ENCODE results near the gene UNC93B1. TPM values are rescaled to one million over a fixed set of nuclear protein-coding genes. Genes with fewer than 3 reads are reported as not detected.
"Not testable (repeated sequence)": the region's sequence is repeated elsewhere in the genome, so short reads cannot be mapped to it uniquely, and the experiment has no call there.

UNC93B1 gene
- total and polyA plus RNA-seq, 7 donors, result 1.9 to 5.9 (median 4.5) TPM

- H3K27me3 ChIP-seq (ENCODE audit: insufficient read depth in 3 of 3, low read length in 2 of 3); H3K27ac ChIP-seq; ATAC-seq; H3K36me3 ChIP-seq (ENCODE audit: insufficient read depth in 1 of 2, low read depth in 1 of 2); DNase-seq; H3K9me3 ChIP-seq; H3K4me3 ChIP-seq; H3K4me1 ChIP-seq; intact Hi-C loops (cut with DNase I): not testable (repeated sequence)
- WGBS, 3 donors, result 79 to 83% (median 82%) methylated on average over 12 of the region's 12 CpGs
Observed at GRCh38 chr11:67974746-67975145, 29.2 kb downstream of the UNC93B1 start.

GRCh38 chr11:67965830-67966348 is 38.0 kb downstream of the UNC93B1 start:
- H3K36me3 ChIP-seq (ENCODE audit: insufficient read depth in 1 of 2, low read depth in 1 of 2); H3K4me1 ChIP-seq; H3K27me3 ChIP-seq (ENCODE audit: insufficient read depth in 3 of 3, low read length in 2 of 3); DNase-seq; intact Hi-C loops (cut with DNase I); H3K9me3 ChIP-seq; ATAC-seq; H3K4me3 ChIP-seq; H3K27ac ChIP-seq: not testable (repeated sequence)
- 87 to 92% (median 89%) methylated on average over 19 of the region's 19 CpGs for WGBS, 3 donors

GRCh38 chr11:67964746-67965145 is 39.2 kb downstream of the UNC93B1 start:
- ATAC-seq; H3K4me3 ChIP-seq; DNase-seq; H3K36me3 ChIP-seq (ENCODE audit: insufficient read depth in 1 of 2, low read depth in 1 of 2); H3K4me1 ChIP-seq; H3K27ac ChIP-seq; H3K9me3 ChIP-seq; intact Hi-C loops (cut with DNase I); H3K27me3 ChIP-seq (ENCODE audit: insufficient read depth in 3 of 3, low read length in 2 of 3): not testable (repeated sequence)

GRCh38 chr11:67963879-67964278 is 40.0 kb downstream of the UNC93B1 start:
- H3K9me3 ChIP-seq; H3K4me1 ChIP-seq; intact Hi-C loops (cut with DNase I); DNase-seq; H3K36me3 ChIP-seq (ENCODE audit: insufficient read depth in 1 of 2, low read depth in 1 of 2); H3K27me3 ChIP-seq (ENCODE audit: insufficient read depth in 3 of 3, low read length in 2 of 3); H3K4me3 ChIP-seq; ATAC-seq; H3K27ac ChIP-seq: not testable (repeated sequence)
- WGBS, 3 donors, result 34 to 49% (median 42%) methylated on average over 6 of the region's 6 CpGs

- H3K27me3 ChIP-seq (ENCODE audit: insufficient read depth in 3 of 3, low read length in 2 of 3); H3K27ac ChIP-seq; ATAC-seq; DNase-seq; H3K9me3 ChIP-seq; intact Hi-C loops (cut with DNase I); H3K36me3 ChIP-seq (ENCODE audit: insufficient read depth in 1 of 2, low read depth in 1 of 2); H3K4me3 ChIP-seq; H3K4me1 ChIP-seq: not testable (repeated sequence)
- 62 to 75% (median 69%) methylated on average over 7 to 16 of the region's 16 CpGs for WGBS, 3 donors
Observed at GRCh38 chr11:67963217-67963616, 40.7 kb downstream of the UNC93B1 start.

GRCh38 chr11:67956236-67956635 is 47.7 kb downstream of the UNC93B1 start:
- H3K27ac ChIP-seq; H3K9me3 ChIP-seq; intact Hi-C loops (cut with DNase I); H3K36me3 ChIP-seq (ENCODE audit: insufficient read depth in 1 of 2, low read depth in 1 of 2); H3K4me1 ChIP-seq; DNase-seq; H3K4me3 ChIP-seq; ATAC-seq; H3K27me3 ChIP-seq (ENCODE audit: insufficient read depth in 3 of 3, low read length in 2 of 3): not testable (repeated sequence)
- 40 to 62% (median 46%) methylated on average over 6 of the region's 6 CpGs for WGBS, 3 donors

- intact Hi-C loops (cut with DNase I), result not testable (repeated sequence)
Observed at GRCh38 chr11:67955461-67956007, 48.4 kb downstream of the UNC93B1 start.

GRCh38 chr11:67954971-67955370 is 48.9 kb downstream of the UNC93B1 start:
- WGBS, 3 donors, result 4 to 7% (median 5%) methylated on average over 15 to 24 of the region's 26 CpGs
- peak overlapping the region; percentile 55 for H3K4me3 ChIP-seq
- DNase-seq; intact Hi-C loops (cut with DNase I); H3K36me3 ChIP-seq (ENCODE audit: insufficient read depth in 1 of 2, low read depth in 1 of 2); ATAC-seq; H3K27ac ChIP-seq; H3K27me3 ChIP-seq (ENCODE audit: insufficient read depth in 3 of 3, low read length in 2 of 3); H3K4me1 ChIP-seq; H3K9me3 ChIP-seq: not testable (repeated sequence)

More at GRCh38 chr11:67955461-67956007, 48.4 kb downstream of the UNC93B1 start:
- not testable (repeated sequence) for H3K27ac ChIP-seq; H3K9me3 ChIP-seq; H3K4me1 ChIP-seq; H3K27me3 ChIP-seq (ENCODE audit: insufficient read depth in 3 of 3, low read length in 2 of 3); H3K36me3 ChIP-seq (ENCODE audit: insufficient read depth in 1 of 2, low read depth in 1 of 2)
- peak; percentile 79 for TF ChIP-seq CTCF (IDR thresholded peaks at IDR 0.05)
- ATAC-seq, result peak; percentile 70 to 81 (median 74)
- WGBS, 3 donors, result 0 to 2% (median 1%) methylated on average over 18 to 57 of the region's 57 CpGs
- peak overlapping the region; percentile 55 for H3K4me3 ChIP-seq
- DNase-seq, result peak; percentile 77 to 86

GRCh38 chr11:67954251-67954650 is 49.6 kb downstream of the UNC93B1 start:
- 91 to 94% (median 93%) methylated on average over 14 of the region's 14 CpGs for WGBS, 3 donors
- DNase-seq; H3K4me1 ChIP-seq; H3K4me3 ChIP-seq; H3K9me3 ChIP-seq; H3K27ac ChIP-seq; H3K36me3 ChIP-seq (ENCODE audit: insufficient read depth in 1 of 2, low read depth in 1 of 2); intact Hi-C loops (cut with DNase I); ATAC-seq; H3K27me3 ChIP-seq (ENCODE audit: insufficient read depth in 3 of 3, low read length in 2 of 3): not testable (repeated sequence)

- H3K27me3 ChIP-seq (ENCODE audit: insufficient read depth in 3 of 3, low read length in 2 of 3); H3K27ac ChIP-seq; H3K36me3 ChIP-seq (ENCODE audit: insufficient read depth in 1 of 2, low read depth in 1 of 2); DNase-seq; intact Hi-C loops (cut with DNase I); H3K4me3 ChIP-seq; H3K9me3 ChIP-seq; ATAC-seq; H3K4me1 ChIP-seq: not testable (repeated sequence)
- 76 to 78% (median 78%) methylated on average over 8 of the region's 8 CpGs for WGBS, 3 donors
Observed at GRCh38 chr11:67950705-67951104, 53.2 kb downstream of the UNC93B1 start.

GRCh38 chr11:67947785-67948184 is 56.1 kb downstream of the UNC93B1 start:
- intact Hi-C loops (cut with DNase I); H3K9me3 ChIP-seq; H3K27ac ChIP-seq; H3K4me3 ChIP-seq; ATAC-seq; DNase-seq; H3K4me1 ChIP-seq; H3K36me3 ChIP-seq (ENCODE audit: insufficient read depth in 1 of 2, low read depth in 1 of 2); H3K27me3 ChIP-seq (ENCODE audit: insufficient read depth in 3 of 3, low read length in 2 of 3): not testable (repeated sequence)
- WGBS, 3 donors, result 82 to 100% (median 94%) methylated on average over 2 to 6 of the region's 7 CpGs

Data from psoas muscle (tissue), 8 donors.